Activated T-helper 9 cell treated with anti-CD3 and anti-CD28 coated beads, Interleukin-2, amount 50 U/mL, for 16 hours (primary cell): ENCODE measurements around the gene HSF2BP.
"Not testable (repeated sequence)": the region's sequence is repeated elsewhere in the genome, so short reads cannot be mapped to it uniquely, and the experiment has no call there.

Experiments used
- DNase-seq: peaks from one replicate; pipeline ENCODE4 v3.0.0-alpha.2; 2020; ENCODE audit warnings: low read depth

HSF2BP gene

DNA sequence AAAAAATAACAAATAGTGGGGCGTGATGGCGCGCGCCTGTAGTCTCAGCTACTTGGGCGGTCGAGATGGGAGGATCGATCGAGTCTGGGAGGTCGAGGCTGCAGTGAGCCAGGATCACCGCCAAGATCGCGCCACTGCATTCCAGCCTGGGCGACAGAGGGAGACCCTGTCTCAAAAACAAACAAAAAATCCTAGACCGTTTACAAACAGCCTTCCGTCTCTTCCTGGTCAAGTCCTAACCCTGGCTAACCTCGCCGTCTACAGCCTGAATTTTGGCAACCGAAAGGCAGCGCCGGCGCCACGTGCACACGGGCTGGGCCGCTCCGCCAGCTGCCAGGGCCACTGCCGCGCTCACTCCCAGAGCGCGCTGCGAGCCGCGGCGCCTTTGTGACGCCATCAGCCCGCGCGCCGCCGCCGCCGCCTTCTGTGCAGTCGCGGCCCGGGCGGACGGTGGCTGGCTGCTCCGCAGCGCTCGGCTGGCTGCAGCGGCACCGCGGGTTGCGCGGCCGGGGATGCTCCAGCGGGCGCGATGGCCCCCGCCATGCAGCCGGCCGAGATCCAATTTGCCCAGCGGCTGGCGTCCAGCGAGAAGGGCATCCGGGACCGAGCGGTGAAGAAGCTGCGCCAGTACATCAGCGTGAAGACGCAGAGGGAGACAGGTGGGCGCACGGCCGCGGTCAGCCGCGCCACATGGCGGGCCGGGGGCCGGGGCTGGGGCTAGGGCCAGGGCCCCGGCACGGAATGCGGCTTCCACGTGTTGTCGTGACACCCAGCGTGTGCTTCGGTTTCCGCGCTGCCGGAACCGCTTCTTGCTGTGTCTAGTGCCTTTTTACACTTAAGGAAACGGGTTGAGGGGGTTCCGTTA is at the start of gene HSF2BP, which contains the start of gene RRP1B:
Gene HSF2BP (minus strand): TSS at position 353 of the 865 bp plus-strand sequence. CDS start 1,392 bp downstream, outside the sequence.
Gene RRP1B (plus strand): TSS at position 425 of the 865 bp plus-strand sequence. CDS start 105 bp downstream, at position 530.
- peak; percentile 78 for DNase-seq

DNA sequence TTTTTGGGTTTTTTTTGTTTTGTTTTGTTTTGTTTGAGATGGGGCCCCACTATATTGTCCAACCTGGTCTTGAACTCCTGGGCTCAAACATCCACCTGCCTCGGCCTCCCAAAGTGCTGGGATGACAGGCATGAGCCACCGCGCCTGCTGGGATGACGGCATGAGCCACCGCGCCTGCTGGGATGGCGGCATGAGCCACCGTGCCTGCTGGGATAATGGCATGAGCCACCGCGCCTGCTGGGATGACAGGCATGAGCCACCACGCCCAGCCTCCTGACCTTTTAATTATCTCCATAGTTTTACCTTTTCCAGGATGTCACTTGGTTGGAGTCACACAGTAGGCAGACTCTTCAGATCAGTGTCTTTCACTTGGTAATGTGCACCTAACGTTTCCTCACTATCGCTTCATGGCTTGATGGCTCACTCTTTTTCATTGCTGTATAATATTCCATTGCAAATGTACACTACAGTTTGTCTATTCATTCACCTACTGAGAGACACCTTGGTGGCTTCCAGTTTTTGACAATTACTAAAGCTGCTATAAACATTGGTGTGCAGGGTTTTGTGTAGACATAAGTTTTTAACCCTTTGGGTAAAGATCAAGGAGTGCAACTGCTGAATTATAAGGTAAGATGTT is 49.6 kb upstream of the HSF2BP start:
- DNase-seq, result no peak

DNA sequence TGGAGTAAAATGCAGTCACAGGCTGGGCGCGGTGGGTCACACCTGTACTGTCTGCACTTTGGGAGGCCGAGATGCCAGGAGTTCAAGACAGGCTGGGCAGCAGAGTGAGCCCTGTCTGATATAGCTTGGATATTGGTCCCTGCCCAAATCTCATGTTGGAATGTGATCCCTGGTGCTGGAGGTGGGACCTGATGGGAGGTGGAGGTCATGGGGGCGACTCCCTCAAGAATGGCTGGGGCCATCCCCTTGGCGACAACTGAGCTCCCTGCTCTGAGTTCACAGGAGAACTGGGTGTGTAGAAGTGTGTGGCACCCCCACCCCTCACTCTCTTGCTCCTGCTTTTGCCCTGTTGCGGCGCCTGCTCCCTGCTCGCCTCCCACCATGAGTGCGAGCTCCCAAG is 48.2 kb upstream of the HSF2BP start:
- no peak for DNase-seq

DNA sequence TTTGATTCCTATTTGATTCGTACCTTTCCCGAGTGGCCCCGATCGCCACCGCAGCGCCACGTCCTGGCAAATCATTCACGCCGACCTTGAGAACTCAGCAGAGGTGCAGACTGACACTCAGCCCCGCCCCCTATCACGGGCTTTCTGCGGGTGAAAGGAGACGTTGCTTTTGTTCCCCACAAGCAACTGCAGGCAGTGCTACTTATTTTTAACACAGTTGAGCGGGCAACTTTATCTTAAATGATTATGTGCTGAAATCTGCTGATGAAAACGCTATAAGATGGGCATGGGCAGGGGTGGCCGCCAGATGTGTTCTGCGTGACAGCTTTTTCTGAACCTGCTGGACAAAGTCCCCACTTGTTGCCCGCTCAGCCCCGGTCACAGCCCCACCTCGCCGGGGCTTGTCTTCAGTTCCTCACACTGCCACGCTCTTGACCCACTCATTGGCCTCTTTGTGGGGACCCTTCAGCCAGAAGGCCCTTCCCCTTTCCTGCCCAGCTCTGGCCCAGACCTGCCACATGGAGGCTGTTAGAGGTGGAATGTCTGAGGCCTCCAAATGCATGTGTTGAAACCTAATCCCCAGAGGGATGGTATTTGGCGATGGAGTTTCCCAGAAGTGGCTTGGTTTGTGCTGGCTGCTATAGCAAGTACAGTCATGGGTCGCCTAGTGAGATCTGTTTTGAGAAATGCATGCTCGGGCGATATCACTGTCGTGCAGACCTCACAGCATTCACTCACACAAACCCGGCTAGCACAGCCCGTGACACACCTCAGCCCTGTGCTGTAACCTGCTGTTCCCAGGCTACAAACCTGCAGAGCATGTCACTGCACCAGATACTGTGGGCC is 44.0 kb upstream of the HSF2BP start:
- DNase-seq, result no peak

DNA sequence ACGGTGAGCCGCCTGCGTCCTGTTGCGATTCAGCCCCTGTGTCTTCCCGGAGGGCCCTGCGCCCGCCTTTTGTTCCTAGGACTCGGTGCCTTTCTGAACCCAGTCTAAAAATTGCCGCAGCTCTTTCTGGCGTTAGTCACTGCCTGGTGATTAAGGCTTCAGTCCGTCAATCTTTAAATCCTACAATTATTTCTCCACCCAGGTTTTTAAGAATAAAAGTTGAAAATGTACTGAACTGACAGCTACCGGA is 43.4 kb upstream of the HSF2BP start:
- DNase-seq, result no peak

DNA sequence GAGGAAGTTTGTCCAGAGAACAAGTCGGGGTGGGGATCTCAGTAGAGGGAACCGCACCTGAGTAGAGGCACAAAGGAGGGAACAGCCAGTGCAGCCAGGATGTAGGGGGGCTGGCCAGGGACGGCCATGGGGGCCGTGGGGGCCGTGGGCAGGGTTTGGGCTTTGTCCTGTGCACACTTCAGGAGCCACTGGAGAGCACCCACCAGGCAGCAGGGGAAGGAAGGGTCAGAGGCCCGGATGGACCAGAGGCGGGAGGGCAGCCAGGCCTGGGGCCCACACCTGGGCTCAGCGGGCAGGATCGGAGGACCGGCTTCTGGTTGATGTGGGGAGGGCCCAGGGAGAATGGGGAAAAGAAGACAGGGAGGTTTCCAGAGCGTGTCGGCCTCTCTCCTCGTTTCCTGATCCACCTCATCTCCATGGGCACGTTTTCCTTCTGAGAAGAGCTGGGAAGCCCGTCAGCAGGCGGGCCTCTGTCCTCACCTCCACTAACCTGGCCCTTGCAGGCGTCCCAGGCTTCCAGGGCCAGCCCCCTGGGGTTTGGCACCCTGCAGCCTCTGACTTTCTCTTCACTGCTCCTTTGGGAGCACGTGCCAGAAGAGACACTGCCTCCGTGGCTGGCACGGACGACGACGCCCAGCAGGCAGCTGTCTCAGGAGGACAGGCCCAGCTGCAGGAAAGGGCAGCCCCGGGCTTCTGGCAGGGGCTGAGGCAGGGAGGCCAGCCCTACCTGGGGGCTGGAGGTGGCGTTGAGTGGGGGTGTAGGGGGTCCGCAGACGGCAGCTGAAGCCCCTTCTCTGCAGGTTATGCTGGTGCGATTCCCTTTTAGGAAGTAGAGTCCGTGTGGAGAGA is 42.9 kb upstream of the HSF2BP start:
- DNase-seq, result no peak

DNA sequence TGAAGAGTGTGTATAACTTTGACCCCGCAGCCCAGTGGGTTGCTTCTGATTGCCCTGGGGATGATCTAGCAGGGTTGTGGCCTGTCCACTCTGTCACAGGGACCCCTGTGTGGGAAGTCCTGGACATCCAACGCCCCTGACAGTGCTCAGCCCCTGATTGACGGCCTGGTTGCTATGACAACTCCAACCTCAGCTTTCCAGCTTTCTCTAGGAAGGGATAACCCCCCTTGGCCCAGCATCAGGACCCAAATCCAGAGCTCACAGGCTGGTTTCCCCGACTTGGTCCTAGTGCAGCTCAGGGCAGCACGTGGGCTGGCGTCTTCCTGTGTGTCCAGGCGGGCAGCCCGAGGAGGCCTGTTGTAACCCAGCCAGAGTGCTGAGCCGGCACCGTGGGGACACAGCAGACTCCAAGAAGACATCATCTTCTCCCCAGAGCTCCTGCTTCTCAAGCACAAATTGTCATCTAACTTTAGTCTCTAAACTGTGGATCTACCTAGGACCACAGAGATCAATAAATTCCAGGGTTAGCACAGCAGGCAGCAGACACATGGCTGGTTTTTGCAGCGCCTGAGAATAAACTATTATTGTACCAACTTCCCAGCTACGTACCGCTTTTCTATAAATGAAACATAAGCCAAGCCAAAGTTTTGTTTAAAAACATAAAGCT is 40.8 kb upstream of the HSF2BP start:
- no peak for DNase-seq

DNA sequence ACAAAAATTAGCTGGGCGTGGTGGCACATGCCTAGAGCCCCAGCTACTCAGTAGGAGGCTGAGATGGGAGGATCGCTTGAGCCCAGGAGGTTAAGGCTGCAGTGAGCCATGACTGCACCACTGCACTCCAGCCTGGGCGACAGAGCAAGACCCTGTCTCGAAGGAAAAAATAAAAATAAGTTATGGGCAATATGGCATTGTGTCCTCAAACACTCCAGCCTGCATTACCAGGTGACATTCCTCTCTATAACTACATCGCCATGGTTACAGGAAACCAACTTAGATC is 40.1 kb upstream of the HSF2BP start:
- not testable (repeated sequence) for DNase-seq

DNA sequence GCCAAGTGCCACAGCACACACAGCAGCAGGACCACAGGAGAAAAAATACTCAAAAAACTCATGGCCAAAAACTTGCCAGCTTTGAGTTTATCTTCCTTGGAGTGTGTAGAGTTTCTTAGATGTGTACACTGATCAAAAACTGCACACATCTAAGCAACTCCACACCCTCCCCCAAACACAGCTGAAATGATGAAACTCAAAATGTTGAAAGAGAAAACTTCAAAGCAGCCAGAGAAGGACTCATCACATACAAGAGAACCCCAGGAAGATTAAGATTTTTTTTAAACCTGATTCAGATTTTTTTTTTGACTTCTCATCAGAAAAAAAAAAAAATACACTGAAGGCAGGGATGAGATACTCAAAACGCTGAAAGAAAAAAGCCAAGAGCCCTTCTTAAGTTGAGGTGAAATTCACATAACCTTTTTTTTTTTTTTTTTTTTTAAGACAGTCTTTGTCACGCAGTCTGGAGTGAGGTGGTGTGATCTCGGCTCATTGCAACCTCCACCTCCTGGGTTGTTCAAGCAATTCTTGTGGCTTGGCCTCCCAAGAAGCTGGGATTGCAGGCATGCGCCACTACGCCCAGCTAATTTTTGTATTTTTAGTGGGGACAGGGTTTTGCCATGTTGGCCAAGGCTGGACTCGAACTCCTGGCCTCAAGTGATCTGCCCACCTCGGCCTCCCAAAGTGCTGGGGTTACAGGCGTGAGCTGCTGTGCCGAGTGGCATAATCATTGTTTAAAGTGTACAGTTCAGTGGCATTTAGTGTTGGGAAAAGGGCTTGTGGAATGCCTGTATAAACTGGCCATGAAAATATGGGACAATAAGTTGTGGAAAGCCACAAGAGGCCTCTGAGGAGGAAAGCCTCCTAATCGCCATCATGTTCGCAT is 38.7 kb upstream of the HSF2BP start:
- DNase-seq, result no peak

DNA sequence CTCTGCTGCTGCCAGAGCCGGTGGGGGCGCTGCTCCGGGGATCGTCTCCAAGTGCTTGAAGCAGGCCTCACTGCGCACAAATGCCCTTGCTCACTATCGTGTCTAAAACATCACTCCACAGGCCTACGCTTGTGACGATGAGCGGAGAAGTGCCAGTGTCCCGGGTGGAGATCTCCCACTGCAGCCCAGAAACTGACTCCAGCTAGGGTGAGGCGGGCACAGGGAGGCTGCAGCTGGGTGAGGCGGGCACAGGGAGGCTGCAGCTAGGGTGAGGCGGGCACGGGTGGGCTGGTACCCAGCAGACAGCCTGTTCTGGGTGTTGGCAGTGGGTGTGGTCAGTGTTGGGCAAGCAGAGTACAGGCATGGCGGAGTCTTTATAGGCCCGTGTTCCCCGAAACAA is 36.9 kb upstream of the HSF2BP start:
- DNase-seq, result no peak

DNA sequence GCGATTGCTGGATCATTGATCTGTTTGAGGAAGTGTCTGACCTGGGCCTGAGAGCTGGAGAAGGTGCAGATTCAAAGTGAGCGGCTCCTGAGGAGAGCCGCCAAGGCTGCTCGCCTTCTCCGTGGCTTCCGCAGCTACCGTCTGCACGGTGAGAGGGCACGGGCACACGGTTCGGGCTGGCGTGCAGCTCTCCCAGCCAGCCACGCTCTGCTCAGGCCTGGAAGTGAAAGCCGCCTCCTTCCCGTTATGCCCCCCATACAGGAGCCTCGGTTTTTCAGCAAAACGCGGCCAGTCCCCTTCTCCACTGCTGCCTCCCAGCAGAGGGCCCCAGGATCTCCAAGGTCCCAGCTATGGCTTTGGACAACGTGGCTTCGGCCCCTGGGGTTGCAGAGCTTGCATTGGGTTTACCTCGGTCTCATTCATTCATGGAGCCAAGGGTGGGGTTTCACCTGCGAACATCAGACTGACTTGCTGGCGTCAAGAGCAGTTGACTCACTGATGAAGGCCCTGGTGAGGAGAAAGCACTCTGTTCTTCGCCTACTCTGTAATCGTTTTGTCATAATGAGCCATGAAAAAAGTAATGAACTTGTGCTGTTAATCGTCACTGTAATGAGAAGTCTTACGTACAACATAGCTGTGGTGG is 35.3 kb upstream of the HSF2BP start:
- no peak for DNase-seq

DNA sequence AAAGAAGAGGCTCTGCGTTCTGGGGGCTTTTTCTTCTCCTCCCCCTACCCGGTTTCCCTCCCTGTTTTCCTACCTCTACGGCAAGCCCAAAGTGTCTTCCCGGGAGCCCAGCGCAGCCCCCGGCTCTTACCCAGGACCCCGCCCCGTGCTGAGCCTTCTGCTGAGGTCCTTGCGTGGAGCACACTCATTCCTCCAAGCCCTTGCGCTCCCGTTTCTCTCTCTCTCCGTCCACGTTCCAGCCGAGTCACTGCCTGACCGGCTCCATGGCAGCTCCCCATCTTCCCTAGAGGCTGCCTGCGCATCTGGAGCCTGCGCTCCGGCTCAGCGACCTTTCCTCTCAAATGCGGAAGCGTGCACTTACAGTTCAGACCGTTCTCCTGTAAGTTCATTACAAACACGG is 34.7 kb upstream of the HSF2BP start:
- DNase-seq, result no peak

DNA sequence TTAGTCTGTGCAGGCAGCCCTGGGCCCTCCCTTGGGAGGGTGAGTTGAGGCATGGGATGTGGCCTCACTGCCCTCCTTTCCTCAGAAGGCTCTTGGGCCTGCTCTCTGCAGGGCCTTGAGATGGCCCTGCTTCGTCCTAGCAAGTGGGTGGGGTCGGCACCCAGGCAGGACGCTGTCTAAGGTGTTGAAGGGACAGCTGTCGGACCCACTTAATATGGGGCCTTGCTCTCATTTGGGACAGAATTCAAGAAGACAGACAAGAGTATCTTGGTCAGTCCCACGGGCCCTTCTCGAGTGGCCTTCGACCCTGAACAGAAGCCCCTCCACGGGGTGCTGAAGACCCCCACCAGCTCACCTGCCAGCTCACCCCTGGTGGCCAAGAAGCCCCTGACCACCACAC is 33.7 kb upstream of the HSF2BP start:
- DNase-seq, result no peak

DNA sequence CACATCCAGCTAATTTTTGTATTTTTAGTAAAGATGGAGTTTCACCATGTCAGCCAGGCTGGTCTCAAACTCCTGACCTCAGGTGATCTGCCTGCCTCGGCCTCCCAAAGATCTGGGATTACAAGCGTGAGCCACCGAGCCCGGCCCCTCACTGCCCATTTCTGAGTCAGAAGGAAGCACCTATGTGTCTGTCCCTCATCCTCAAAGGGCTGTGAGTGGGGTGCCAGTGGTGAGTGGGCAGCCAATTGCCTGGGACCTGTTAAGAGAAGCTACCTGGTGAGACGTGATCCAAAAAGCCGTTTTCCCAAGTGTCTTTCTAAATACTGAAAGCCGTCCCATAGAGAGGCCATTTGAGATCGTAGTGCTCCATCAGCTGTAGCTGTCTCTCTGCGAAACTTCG is 32.5 kb upstream of the HSF2BP start:
- DNase-seq, result no peak

DNA sequence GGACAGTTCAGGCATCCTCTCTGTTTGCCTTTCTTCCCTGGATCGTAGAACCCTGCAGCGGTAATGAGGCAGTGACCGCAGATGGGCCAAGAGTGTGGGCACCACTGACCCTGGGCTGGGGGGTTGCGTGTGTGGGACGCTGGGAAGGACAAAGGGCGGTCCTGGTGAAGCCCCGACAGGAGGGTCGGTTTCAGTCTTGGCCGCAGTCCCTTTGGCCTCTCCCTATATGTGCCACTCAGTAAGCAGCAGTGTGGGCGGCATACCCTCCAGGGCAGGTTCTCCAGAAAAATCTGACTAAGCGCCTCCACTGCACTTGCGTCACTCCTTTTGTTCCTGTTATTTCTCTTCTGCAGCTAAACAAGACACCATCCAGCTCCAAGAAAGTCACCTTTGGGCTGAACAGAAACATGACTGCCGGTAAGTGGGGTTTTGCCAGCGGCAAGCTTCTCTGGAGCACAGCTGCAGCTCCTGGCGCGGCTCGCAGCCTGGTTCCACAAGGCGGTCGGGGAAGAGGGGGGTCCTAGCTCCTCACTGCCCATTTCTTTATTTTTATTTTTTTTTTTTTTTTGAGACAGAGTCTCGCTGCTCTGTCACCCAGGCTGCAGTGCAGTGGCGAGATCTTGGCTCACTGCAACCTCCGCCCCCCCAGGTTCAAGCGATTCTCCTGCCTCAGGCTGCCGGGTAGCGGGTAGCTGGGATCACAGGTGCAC is 32.0 kb upstream of the HSF2BP start:
- no peak for DNase-seq

DNA sequence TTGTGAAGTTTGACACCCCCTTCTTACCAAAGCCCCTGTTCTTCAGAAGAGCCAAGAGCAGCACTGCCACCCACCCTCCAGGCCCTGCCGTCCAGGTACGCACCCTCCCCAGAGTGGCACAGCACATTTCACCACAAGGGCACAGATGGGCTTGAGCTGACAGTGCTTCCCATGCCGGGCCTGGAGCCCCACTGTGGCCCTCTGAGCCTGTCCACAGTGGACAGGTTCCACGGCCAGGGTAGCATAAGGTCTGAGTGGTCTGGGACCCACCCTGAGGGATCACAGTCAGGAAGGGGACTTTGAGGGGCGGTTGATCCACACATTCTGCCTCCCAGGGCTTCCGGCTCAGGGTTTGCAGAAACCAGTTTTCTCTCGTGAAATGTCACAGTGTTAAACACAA is 31.1 kb upstream of the HSF2BP start:
- no peak for DNase-seq

DNA sequence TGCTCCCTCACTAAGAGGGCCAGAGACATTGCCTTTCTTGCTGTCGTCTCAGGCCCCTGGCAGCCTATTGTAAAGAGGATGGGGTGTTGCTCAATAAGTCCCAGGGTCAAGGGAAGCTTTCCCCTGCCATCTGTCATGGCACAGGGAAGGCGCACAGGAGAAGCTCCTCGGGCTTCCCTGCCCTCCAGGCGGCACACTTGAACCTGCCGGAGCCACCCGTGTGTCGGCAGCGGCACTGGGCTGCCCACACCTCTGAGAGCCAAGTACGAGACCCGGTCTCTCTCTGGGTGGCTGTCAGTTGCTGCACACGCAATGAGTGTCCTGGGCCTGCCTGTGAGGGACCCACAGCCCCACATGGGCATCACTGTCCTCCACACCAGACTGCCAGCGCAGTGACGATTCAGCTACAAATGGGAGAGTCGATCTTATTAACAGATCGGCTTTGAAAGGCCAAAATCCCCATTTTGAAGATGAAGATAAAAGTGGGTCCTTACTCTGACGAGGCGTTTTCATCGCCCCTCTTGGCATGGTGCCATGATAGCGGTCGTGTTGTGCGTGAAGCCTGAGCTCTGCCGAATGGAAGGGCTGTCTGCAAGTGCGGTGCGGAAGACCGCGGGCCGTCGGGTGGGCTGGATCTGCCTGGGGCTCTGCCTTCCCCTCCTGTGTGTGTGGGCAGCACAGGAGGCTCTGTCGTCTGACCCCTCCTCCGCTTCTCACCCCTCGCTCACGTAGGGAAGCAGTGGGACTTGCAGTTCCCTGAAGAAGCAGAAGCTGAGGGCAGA is 30.5 kb upstream of the HSF2BP start:
- no peak for DNase-seq

DNA sequence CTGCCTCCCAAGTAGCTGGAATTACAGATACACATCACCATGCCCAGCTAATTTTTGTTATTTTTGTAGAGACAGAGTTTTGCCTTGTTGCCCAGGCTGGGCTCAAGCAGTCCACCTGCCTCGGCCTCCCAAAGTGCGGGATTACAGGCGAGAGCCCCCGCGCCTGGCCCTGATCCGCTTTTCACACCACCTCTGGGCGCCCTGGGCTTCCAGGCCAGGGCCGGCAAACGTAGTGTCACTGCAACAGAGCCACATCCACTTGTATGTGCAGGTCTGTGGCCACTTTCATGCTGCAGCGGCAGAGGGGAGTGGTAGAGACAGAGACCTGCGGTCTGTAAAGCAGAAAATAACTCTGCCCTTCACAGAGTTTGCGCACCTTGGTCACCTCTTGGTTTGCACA is 29.6 kb upstream of the HSF2BP start:
- no peak for DNase-seq
